Right renal cortex interstitium (tissue), 3 donors: Measurements from ENCODE around the gene FBXO21. TPM values are rescaled to one million over a fixed set of nuclear protein-coding genes. Genes with fewer than 3 reads are reported as not detected.
"Not testable (repeated sequence)": the region's sequence is repeated elsewhere in the genome, so short reads cannot be mapped to it uniquely, and the experiment has no call there.

Source experiments
- DNase-seq, 3 donors: peaks; one replicate each; pipeline ENCODE4 v3.0.0-alpha.2; 2013; ENCODE audit warnings: low read depth in 3 of 3, low spot score in 2 of 3
- polyA plus RNA-seq, 3 donors: library from polyadenylated mRNA; unstranded; fragments of 120-200 nt; gene quantifications; one replicate each; pipeline ENCODE4 v1.2.1, GENCODE V29; 2013; ENCODE audit not compliant: insufficient read length in 3 of 3

The FBXO21 gene, protein sequence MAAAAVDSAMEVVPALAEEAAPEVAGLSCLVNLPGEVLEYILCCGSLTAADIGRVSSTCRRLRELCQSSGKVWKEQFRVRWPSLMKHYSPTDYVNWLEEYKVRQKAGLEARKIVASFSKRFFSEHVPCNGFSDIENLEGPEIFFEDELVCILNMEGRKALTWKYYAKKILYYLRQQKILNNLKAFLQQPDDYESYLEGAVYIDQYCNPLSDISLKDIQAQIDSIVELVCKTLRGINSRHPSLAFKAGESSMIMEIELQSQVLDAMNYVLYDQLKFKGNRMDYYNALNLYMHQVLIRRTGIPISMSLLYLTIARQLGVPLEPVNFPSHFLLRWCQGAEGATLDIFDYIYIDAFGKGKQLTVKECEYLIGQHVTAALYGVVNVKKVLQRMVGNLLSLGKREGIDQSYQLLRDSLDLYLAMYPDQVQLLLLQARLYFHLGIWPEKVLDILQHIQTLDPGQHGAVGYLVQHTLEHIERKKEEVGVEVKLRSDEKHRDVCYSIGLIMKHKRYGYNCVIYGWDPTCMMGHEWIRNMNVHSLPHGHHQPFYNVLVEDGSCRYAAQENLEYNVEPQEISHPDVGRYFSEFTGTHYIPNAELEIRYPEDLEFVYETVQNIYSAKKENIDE
- 10 to 100 TPM; 60.4 to 62.6 (median 60.4) TPM for polyA plus RNA-seq

DNA sequence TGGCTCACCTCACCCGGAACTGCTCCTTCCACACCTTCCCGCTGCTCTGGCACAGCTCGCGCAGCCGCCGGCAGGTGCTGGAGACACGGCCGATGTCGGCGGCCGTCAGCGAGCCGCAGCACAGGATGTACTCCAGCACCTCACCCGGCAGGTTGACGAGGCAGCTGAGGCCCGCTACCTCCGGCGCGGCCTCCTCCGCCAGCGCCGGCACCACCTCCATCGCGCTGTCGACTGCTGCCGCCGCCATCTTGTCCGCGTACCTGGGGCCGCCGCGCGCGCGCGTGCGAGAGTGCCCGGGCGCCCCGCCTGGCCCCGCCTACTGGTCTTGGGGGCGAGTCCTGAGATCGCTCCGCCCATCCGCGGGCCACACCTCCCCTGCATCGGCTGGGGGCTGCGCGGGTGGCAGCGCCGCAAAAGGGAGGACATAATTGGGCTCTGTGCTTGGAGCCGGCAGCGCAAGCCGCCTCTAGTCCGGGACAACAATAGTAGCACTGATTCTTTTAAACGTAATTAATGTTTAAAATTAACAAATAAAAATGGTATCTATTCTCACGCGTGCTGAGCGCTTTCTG lies at the start of gene FBXO21:
Gene FBXO21, minus strand, starts transcription at position 261 of the 572 bp plus-strand sequence. Its CDS starts 14 bp downstream, at position 247.
- DNase-seq, result peak; percentile 52 to 71 (median 71)

DNA sequence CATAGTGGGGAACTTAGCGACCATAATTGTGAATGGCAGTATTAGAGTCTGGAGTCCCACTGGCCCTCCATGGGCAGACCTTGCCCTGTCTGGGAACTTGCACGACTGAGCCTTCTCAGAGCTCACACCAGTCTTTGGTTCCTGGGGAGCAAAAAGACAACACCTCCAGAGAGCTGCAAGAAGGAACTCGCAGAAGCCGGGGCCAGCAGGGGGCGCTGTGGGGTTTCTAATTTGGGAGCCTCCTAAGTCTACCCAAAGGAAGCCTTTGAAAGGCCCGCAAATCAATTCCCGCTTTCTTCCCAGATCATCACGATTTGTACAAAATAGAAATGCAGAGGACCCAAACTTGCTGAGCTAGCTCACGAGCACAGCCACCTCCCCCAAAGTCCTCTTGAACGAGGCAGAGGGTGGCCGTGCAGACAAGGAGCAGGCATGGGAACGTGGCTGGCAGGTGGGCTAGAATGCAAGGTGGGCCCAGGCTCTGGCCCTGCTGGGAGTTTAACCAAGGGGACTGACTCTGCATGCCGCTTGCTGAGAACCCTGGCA lies 46.3 kb upstream of the FBXO21 start:
- DNase-seq, result peak; percentile 38 to 52 (median 44)

DNA sequence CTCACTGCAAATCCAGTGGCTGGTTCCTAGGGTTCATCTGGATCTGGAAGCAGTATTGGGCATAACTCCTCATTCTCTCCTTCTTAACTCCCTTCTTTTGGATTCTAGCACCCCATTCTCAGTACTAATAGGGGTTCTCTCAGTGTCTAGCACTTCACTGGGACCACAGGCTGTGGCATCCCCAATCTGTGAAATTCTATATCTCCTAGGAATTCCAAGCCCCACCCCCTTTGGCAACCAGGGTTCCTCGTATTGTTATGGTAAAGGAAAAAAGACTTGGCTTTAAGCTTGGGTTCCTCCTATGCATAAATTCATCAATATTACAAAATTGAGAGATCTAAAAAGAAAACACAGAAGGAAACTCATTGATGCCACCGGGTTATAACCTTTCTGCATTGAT lies 45.0 kb upstream of the FBXO21 start:
- no peak for DNase-seq

DNA sequence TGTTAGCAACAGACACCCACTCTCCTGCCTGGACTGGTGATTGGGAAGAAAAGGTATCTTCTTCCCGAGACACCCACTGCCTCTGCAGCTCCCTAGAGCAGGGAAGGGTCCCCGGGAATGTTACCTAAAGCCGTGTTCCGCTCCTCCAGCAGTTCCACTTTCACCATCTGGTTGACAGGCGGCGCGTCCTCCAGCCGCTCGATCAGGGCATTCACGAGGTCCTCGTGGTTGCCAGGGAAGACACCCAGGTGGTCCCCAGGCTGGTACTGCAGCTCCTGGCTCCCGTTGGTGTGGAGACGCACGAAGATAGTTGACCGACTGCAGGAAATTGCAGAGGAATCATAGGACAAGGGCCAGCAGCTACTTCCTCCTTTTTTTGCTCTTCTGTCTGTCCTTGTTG lies 44.2 kb upstream of the FBXO21 start:
- no peak for DNase-seq

DNA sequence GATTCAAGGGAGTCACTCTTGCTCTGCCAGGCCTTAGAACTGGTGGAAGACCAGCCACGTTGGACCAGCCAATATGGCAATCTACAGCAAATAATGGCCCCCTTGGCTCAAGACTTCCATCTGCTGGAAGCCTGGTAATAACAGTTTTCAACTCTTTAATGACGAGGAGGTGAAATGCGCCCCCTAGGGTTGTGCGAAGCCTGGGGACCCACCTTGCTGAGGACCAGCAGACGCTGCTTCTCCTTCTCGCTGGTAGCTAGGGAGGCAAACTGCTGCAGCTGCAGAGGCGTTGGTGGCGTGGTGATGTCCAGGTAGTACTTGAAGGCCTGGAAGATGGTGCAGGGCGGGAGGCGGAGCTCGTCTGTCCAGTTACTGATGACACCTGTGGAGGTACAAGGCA lies 41.5 kb upstream of the FBXO21 start:
- no peak for DNase-seq

DNA sequence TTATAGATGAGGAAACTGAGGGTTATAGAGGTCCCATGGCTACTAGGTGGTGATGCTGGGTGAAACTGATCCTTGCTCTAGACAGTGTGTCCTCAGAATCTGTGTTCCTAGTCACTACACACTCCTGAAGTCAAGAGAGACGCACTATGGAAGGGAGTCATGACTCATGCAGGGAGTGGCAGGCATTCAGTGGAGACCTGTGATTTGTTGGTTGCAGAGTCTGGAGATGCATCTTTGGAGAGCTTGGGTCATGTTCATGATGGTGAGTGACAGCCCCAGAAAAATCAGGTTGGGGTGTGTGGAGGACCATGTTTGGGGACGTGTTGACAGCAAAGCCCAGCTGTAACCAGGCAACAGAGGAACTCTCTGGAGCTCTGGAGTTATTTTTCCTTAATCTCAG lies 38.0 kb upstream of the FBXO21 start:
- no peak for DNase-seq

DNA sequence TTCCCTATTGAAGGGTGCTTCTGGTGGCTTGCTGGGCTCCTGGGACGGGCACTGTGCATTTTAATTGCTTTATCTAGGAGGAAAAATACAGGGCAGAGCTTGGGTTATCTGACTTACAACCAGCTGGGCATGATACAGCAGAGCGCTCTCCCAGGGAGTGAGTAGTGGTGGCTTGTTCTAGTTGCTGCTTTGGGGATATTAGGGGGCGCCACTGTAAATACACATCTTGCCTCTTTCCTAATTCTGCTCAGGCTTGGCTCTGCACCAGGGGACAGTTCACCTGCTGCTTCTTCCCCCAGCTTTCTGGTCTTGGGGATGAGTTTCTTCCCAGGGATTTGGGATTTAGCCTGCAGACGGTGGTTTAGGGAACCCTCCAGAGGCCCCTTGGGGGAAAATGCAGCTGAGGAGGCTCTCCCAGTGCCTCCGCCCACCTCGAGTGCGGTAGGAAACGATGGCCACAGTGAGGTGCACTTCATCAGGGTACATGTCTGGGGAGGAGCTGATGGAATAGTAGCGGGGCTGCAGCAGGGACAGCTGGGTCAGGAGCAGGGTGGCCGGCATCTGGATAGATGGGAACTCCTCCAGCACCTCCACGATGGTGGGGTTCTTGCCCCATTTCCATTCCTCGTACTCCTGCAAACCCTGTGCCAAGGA lies 36.9 kb upstream of the FBXO21 start:
- DNase-seq, result no peak

DNA sequence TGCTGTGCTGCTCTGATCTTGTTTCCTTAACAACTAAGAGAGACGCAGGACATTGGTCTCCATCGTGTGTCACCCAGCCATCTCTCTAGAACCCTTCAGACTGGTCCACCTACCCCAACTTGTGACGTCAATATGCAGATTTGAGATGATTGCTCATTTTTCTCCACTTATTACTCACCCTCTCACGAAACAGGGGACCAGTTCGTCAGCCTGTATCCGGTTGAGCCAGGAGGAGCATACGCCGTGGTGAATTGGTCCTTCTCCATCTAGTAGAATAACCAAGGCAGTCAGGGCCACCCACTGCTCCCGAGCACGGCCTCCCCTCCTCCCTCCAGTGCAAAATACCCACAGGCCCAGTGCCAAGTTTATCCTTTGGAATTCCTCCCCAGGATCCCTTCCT lies 36.2 kb upstream of the FBXO21 start:
- DNase-seq, result no peak

DNA sequence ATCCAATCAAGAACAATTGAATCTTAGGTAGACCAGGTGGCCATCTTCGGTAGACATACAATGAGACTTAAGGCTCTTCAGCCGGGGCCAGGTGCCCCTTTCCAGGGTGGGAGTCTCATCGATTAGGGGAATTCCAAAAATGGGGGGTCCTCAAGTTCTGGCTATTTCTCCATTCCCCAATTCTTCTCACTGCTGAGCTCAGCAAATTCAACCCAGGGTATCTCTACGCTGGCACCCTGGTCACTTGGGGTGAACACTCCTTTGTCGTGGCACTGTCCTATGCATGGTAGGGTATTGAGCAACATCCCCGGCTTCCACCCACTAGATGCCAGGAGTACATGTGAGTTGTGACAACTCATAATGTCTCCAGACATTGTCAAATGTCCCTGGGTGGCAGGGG lies 34.9 kb upstream of the FBXO21 start:
- no peak for DNase-seq

DNA sequence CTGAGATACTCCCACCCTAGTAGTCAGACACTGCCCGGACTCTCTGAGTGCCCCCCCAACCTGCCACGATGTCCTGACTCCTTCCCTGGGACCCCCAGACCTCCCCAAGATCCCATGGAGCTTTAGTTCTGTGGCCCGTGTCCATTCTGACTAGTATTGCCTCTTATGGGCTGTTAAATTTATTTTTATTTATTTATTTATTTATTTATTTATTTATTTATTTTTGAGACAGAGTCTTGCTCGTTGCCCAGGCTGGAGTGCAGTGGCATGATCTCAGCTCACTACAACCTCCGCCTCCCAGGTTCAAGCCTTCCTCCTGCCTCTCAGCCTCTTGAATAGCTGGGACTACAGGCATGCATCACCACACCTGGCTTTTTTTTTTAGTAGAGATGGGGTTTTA lies 30.7 kb upstream of the FBXO21 start:
- DNase-seq, result not testable (repeated sequence)

DNA sequence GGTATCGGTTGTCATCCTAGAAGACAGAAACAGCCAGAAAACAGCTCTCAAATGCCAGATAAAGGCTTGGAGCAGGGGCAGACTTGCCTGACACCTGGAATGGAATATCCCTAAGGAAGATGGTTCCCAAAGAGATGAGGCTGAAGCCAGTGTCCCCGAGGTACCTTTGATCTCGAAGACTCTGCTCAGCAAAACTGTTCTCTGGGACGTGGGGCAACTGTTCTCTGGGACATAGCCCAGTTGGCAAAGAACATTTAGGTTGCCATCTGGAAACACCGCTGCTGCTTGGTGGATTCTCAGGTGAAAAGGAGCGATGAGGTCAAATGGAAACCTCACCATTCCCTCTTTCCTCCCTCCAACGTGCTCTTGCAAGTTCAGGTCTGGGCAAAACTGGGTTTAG lies 27.9 kb upstream of the FBXO21 start:
- no peak for DNase-seq

DNA sequence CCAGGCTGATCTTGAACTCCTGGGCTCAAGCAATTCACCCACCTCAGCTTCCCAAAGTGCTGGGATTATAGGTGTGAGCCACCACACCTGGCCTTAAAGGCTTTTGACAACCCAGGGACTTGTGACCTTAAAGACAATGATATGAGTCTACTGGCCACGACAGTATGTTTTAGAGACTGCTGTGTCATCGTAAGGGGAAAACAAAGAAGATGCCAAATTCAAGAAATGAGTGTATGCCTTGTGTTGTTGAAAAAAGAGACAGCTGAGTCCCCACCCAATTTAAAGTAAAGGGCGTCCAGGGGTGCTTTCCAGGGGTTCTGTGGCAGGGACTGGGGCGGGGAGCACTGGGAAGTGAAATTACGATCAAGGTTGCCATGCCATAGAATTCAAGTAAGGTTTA lies 26.4 kb upstream of the FBXO21 start:
- DNase-seq, result no peak

DNA sequence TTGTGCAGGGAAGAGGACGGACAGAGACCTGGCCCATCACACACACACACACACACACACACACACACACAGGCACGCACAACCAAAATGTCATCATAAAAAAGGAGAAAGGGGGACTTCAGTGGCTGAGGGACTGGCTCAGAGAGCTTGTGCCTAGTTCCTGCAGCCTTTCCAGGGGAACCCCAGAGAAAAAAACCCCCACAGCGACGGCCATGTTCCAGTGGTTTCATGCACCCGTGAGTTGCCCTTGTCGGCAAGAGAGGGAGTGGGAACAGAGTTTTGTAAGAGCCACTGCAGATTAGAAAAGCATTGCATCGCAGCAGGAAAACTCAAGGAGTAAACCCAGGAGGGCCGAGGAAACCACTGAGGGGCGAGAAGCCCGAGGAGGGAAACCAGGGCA lies 24.5 kb upstream of the FBXO21 start:
- DNase-seq, result no peak

DNA sequence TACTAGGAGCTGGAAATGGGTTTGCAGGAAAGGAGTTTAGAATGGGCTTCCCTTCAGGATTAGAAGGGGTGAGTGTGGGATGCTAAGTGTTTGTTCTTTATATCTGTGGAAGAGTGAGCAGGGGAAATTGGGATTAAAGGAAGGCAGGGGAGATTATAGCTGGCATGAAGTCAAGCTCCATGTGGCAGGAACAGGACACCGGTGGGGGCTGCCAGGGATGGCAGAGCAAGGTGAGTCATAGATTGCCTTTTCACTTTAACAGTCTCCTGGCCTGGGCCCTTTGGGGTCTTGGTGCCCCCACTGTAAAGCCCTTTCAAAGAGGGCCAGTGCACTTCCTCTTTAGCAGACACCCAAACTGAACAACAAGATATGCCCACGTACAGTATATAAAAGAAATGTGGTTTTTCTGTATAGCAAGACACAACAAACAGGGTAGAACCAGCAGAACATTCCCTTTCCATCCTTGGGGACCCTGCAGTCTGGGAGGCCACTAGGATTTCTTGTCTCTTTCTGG lies 23.1 kb upstream of the FBXO21 start:
- DNase-seq, result no peak

DNA sequence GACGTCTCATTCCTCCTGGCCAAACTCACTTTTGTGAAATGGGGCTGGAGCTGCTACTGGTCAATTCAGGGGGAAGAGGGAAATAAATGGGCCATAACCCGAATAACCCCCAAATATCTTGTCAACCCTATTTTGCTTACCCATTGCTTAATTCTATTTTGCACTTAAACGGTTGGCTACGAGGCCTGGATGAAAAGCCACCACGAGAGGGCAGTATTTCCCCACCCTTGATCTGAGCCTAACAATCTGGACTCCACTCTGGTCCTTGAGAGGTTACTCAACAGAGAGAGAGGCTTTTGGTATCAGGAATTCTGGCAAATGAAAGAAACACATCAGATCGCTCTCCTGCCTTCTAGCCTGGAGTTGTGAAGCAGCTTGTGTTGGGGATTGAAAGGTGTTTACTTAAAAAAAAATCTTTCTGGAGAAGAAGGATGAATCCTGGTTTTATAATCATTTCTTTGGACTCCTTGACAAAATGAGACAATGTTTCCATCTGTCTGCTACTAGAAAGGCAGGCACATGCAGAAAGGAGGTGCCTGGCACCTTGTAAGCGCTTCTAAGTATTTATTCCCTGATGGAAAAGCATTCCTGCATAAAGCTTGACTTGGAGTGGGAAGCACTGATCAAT lies 22.4 kb upstream of the FBXO21 start:
- DNase-seq, result peak in 2 of 3 donors; percentile 64 to 72

DNA sequence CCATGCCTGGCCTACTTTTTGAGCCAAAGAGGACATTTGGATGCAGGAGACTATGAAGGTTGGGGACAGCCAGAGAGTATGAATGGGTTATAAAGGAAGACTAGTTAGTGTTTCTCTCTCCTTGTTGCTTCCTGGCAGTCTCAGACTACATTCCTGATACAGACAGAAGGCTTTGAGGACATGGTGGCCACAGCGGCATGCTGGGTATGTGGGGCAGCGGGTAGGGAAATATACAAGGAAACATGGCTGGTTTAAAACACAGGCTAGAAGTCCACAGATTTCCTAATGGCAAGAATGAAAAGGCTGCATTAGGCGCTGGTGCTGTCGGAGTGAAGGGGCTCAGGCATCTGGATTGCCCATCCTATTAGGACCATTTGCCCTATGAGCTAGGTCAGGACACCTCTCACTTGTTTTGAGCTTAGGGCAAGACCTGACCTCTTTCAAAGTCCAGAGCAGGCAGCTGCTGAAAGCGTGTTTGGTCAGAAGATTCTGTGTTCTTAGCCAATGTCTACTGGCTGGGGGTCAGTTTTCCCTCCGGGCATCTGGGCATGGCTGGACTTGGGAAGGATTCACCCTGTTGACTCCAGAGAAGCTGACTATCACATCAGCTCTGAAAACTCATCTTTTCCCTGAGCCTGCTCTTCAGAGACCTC lies 20.1 kb upstream of the FBXO21 start:
- DNase-seq, result no peak

DNA sequence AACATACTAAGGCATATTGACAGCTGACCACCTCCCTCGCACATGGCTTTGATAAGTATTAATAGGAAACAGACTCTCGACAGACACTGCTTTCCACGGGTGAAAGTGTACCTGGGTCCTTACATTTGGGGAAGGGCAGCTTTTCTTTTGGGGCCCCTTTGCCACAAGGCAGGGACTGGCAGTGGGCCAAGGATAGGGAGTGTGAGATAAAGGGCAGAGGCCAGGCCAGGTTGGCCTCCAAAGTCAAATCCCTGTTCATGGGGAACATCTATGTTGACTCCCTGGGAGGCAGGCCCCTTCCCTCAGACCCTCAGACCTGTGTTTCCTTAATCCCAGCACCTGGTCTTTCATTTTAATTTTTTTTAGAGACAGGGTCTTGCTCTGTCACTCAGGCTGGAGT lies 19.4 kb upstream of the FBXO21 start:
- no peak for DNase-seq

DNA sequence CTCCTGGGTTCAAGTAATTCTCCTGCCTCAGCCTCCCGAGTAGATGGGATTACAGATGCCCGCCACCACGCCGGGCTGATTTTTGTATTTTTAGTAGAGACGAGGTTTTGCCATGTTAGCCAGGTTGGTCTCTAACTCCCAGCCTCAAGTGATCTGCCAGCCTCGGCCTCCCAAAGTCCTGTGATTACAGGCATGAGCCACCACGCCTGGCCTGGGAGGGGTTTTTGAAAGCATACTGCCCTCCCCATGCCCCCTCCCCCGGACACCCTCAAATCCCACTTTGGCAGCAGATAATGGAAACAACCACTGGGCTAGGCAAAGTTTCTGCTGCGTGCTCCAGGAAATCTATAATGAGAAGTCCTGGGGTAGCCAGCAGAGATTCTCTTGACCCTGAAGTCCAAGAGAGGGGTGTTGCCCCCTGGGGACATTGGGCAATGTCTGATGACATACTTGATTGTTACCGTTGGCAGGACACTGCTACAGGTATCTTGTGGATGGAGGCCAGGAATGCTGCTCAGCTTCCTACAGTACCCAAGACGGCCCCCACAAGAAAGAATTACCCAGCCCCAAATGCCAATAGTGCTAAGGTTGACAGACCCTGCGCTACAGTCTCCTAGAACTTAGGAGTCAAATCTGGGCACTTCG lies 18.7 kb upstream of the FBXO21 start:
- no peak for DNase-seq

DNA sequence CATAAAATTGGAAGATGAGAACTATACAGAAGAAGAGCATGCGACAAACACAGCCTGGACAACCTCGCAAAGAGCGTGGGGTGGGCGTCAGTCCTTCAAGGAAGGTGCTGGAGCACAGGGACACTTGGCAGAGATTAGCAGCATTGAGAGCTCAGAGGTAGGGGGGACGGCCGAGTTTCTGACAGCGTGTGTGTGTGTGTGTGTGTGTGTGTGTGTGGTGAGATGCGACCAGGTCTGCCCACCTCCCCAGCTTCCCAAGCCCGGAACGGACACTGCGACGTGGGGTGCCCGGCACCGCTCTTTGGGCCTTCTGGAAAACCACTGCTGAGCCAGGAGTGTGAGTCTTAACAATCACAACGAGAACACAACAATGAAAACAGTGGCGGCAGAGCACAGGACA lies 17.9 kb upstream of the FBXO21 start:
- no peak for DNase-seq
